Rectal smooth muscle tissue (tissue), 1 donor: Measurements from ENCODE around the gene DDX3X.
"Not testable (repeated sequence)": the region's sequence is repeated elsewhere in the genome, so short reads cannot be mapped to it uniquely, and the experiment has no call there.

ENCODE experiments used
- H3K27ac ChIP-seq: one replicate; pipeline ENCODE4 v1.7.0; 2013; ENCODE audit warnings: low read depth, low read length, inconsistent platforms
- H3K27me3 ChIP-seq: one replicate; pipeline ENCODE4 v1.7.0; 2013; ENCODE audit warnings: low read length; ENCODE audit not compliant: control insufficient read depth, insufficient read depth
- H3K36me3 ChIP-seq: one replicate; pipeline ENCODE4 v1.7.0; 2013; ENCODE audit warnings: low read length; ENCODE audit not compliant: control insufficient read depth, insufficient read depth
- H3K4me1 ChIP-seq: one replicate; pipeline ENCODE4 v1.7.0; 2013; ENCODE audit warnings: low read length; ENCODE audit not compliant: control insufficient read depth, insufficient read depth
- H3K4me3 ChIP-seq: one replicate; pipeline ENCODE4 v1.7.0; 2013; ENCODE audit warnings: low read length
- H3K9ac ChIP-seq: one replicate; pipeline ENCODE4 v1.7.0; 2013; ENCODE audit warnings: low read length

Gene DDX3X

DNA sequence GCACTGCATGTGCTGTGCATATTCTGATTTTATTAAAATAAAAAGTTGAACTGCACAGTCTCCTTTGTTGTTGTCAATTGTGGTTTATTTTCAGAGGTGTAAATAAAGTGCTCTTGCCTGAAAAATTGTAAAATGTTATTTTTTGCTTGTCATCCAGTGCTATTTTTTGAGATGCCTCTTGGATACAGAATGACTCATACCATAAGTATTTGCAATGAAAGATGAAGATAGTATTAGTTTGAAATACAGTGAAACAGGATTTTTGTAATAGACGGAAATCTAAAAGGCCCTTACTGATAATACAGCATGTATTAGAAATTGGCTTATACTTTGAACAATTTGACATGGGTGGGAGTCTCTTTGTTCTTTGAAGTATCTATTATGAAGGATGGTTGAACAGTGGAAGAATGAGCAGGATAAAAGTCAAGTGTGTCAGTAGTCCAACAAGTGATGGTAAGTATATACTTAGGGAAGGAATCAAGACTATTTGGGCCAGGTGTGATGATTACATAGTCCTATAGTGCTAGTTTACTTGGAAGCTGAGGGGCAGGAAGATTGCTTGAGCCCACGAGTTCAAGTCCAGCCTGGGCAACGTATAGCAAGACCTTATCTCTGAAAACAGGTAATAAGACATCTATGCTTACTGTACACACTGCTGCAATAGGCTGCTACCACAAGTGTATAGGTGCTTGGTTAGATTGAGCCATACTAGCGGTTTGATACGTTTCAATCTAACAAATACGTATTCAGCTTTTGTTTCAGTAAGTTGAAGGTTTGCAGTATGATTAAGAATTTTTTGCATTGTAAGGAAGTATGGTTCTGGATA lies 16.4 kb downstream of the DDX3X start:
- Histone ChIP-seq H3K4me3 (no peak overlapping the region), H3K4me1 (no peaks in the 10 kb centered on the region), H3K9ac (no peak overlapping the region), H3K27ac (no peak overlapping the region), H3K36me3 (peaks cover 29% of the 10 kb centered on the region), H3K27me3 (no peaks in the 10 kb centered on the region)

DNA sequence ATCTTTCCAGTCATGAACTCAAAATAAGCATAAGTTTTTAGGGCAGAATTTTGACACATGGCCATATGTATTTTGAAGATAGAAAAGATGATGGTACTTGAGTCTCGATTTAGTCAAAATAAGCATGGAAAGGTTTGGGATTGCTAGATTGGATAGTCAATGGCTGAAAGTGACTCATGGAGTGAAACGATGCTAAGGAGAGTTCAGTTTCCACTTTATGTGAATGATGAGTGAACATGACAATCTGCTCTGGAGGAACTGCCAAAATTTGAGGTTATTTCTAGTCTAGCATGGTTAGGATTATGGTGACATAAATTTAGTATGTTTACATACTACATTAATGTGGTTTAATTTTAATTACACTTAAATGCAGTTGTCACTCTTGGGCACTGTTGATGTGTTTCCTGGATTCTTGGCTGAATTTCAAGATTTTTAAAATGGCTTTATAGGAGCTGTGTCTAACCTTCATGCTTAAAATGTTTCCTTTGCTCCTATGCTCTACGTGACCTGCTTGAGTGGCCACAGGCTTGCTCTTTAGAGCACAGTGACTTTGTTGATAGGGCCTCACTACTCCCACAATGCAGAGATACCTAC lies 17.1 kb downstream of the DDX3X start:
- Histone ChIP-seq H3K4me1 (no peaks in the 10 kb centered on the region), H3K36me3 (peaks cover 22% of the 10 kb centered on the region), H3K27ac (no peak overlapping the region), H3K9ac (no peak overlapping the region), H3K4me3 (no peak overlapping the region), H3K27me3 (no peaks in the 10 kb centered on the region)

DNA sequence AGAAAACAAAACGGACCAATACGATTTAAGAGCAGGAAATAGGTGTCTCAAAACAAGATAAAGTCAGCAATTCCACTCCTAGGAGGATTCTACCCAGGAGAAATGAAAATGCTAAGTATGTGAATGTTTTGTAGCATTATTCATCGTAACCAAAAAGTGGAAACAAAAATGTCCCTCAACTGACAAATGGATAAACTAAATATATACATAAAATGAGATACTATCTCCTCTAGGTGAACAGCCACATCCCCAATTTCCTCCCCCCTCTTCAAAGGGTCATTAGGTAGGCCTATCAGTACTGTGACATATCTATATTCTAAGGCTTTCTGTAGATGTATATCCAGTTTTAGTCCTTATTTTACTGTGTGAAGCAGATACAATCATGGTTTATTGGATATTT lies 18.0 kb downstream of the DDX3X start:
- H3K36me3 ChIP-seq: peaks cover 14% of the 10 kb centered on the region
- H3K9ac ChIP-seq: no peak overlapping the region
- H3K27ac ChIP-seq: no peak overlapping the region
- H3K4me1 ChIP-seq: no peaks in the 10 kb centered on the region
- H3K4me3 ChIP-seq: no peak overlapping the region
- no peaks in the 10 kb centered on the region for H3K27me3 ChIP-seq

DNA sequence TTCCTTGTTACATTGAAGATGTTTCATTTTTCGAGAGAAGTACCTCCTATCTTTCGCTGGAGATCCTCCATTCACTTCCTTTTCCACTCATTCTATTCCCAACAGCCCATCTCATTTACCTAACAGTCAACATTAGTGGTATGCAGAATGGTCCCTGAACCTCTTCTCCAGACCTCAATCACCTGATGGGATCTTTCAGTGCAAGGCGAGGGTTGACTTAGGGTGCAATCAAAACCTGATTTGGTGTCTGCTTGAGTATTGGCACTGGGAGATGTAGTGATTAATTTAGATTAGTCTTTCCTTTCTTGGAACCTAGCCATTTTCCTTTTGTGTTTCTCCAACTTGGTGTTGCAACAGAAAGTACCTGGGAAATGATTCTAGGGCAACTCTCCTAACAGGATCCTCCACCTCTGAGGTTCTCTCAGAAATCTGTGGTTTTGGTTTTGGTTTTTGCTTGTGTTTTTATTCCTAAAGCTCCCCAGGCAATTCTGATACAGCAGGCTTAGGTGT lies 18.4 kb downstream of the DDX3X start:
- Histone ChIP-seq H3K4me1 (no peaks in the 10 kb centered on the region), H3K36me3 (peaks cover 10% of the 10 kb centered on the region), H3K4me3 (no peak overlapping the region), H3K27me3 (no peaks in the 10 kb centered on the region), H3K27ac (no peak overlapping the region), H3K9ac (no peak overlapping the region)

DNA sequence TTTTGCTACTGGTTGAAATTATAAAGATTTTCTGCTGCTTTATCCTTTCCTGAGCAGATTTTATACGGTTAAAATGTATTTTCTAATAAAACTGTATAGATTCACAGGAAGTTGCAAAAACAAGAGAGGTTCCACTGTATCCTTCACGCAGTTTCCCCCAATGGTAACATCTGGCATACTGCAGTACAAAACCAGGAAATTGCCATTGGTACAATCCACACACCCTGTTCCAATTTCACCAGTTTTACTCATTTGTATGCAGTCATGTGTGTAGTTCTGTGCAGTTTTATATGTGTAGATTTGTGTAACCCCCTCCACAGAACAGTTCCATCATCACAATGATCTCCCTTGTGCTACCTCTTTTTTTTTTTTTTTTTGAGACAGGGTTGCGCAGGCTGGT lies 20.0 kb downstream of the DDX3X start:
- Histone ChIP-seq H3K4me3 (no peak overlapping the region), H3K9ac (no peak overlapping the region), H3K36me3 (peaks cover 5% of the 10 kb centered on the region), H3K27ac (no peak overlapping the region), H3K27me3 (no peaks in the 10 kb centered on the region), H3K4me1 (no peaks in the 10 kb centered on the region)

DNA sequence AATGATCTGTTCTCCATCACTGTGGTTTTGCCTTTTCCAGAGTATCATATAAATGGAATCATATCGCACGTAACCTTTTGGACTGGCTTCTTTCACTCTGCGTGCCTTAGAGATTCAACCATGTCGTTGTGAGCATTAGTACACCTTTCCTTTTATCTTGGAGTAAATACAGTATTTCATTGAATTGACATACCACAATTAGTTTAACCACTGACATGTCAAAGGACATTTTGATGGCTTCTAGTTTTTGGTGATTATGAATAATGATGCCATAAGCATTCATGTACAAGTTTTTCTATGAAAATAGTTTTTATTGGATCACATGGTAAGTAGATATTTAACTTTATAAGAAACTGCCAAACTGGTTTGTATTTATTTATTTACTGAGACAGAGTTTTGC lies 35.2 kb downstream of the DDX3X start:
- H3K4me3 ChIP-seq: no peak overlapping the region
- no peaks in the 10 kb centered on the region for H3K4me1 ChIP-seq
- no peak overlapping the region for H3K9ac ChIP-seq
- no peaks in the 10 kb centered on the region for H3K36me3 ChIP-seq
- H3K27ac ChIP-seq: no peak overlapping the region
- H3K27me3 ChIP-seq: no peaks in the 10 kb centered on the region

DNA sequence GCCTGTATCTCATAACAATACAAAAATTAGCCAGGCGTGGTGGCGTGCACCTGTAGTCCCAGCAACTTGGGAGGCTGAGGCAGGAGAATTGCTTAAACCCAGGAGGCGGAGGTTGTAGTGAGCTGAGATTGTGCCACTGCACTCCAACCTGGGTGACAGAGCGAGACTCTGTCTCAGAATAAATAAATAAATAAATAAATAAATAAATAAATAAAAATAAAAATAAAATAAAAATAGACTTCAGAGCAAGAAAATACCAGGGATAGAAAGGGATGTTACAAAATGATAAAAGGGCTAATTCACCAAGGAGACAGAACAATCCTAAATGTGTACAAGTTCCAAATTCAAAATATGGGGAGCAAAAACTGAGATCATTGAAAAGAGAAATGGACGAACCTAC lies 37.6 kb downstream of the DDX3X start:
- H3K36me3 ChIP-seq, H3K27ac ChIP-seq, H3K9ac ChIP-seq, H3K4me1 ChIP-seq, H3K4me3 ChIP-seq, H3K27me3 ChIP-seq: not testable (repeated sequence)

DNA sequence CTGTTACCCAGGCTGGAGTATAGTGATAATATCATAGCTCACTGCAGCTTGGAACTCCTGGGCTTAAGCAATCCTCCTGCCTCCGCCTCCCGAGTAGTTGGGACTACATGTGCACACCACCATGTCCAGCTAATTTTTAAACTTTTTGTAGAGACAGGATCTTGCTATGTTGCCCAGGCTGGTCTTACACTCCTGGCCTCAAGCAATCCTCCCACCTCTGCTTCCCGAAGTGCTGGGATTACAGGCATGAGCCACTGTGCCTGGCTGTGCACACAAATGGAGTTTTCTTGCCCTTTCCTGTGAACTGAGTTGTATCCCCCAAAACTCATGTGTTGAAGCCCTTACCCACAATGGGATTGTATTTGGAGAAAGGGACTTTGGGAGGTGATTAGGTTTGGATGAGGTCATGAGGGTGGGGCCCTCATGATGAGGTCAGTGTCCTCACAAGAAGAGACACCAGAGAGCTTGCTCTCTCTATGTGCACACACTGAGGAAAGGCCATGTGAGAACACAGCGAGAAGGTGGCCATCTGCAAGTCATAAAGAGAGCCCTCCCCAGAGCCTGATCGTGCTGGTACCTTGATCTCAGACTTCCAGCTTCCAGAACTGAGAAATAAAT lies 40.1 kb downstream of the DDX3X start:
- Histone ChIP-seq H3K27me3 (no peaks in the 10 kb centered on the region), H3K4me1 (no peaks in the 10 kb centered on the region), H3K36me3 (no peaks in the 10 kb centered on the region), H3K27ac (no peak overlapping the region), H3K4me3 (no peak overlapping the region), H3K9ac (no peak overlapping the region)

DNA sequence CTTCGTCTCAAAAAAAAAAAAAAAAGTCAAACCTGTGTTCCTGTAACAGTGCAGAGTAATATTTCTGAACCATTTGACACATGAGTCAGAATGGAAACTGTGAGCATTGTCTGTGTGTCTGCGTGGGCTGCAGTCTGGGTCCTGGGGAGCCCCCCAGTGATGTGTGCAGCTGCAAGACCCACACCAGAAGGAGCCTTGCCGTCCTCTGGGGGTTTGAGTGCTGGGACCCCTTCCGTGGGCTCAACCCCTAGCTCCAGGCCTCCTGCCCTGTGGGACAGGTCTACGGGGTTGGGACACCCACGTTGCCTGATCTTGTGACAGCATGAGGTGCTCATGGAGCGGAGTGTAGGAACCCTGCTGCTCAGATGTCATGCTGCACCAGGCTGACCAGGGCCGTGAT lies 43.7 kb downstream of the DDX3X start:
- no peaks in the 10 kb centered on the region for H3K36me3 ChIP-seq
- H3K27ac ChIP-seq: no peak overlapping the region
- no peak overlapping the region for H3K9ac ChIP-seq
- no peaks in the 10 kb centered on the region for H3K27me3 ChIP-seq
- no peak overlapping the region for H3K4me3 ChIP-seq
- no peaks in the 10 kb centered on the region for H3K4me1 ChIP-seq

DNA sequence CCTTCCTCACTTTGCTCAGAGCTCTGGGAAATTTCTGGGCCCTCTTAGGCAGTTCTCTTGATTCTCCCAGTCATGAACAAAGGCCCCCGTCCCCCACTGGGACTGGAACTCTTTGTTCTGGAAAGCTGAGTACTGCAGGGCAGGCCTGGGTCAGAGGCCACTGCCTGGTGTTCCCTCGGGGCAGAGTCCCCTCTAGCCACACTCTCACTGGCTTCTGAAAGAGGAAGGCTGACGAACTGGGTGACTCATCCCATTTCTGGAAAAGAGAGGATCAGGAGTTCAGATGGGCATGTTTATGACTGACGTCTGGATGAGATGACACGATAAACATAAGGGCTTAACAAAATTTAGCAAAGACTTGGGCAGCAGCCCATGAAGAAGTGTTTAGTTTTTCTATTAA lies 47.7 kb downstream of the DDX3X start:
- H3K4me3 ChIP-seq: no peak overlapping the region
- H3K4me1 ChIP-seq: no peaks in the 10 kb centered on the region
- no peak overlapping the region for H3K27ac ChIP-seq
- H3K36me3 ChIP-seq: no peaks in the 10 kb centered on the region
- H3K9ac ChIP-seq: no peak overlapping the region
- no peaks in the 10 kb centered on the region for H3K27me3 ChIP-seq

DNA sequence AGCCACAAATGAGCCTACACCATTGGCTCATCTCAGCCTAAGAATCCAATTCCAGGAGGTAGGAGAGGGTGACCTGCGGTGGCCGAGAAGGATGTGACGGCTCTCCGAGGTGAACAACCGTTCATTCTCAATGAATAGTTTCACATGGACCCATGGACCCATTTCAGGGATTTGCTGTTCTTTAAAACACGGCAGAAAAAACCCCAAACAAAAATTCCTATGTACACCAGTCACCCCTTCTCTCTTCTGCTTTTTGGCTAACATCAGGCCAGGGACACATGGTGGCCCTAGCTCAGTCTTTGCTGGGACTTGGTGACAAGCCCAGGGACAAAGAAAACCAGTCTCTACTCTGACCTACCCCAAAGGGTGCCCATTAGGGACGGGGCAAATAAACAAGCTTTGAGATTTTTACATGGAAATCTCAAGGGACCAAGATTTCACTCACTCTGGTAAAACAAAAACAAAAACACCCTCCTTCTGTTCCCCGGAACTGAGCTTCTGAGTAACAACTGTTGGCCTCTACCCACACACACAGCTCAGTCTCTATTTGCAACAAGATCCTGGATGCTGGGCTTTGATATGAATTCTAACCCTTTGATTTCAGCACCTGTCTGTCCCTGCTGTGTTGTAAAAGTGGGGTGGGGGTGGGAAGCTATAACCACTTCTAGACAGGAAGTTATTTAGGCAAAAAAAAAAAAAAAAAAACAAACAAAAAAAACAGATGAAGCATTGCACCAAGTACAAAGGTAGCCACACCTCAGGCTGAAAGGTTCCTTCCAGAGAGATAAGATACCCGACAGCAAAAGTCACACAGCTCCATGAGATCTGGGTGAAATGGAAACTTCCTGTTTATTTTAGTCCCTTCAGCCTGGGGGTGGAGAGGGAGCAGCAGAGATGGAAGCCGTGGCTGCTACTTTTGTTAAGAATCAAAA lies 49.0 kb downstream of the DDX3X start:
- H3K4me3 ChIP-seq: no peak overlapping the region
- no peaks in the 10 kb centered on the region for H3K4me1 ChIP-seq
- no peak overlapping the region for H3K27ac ChIP-seq
- H3K27me3 ChIP-seq: no peaks in the 10 kb centered on the region
- H3K9ac ChIP-seq: no peak overlapping the region
- H3K36me3 ChIP-seq: no peaks in the 10 kb centered on the region
